Endothelial cell of umbilical vein (primary cell): ENCODE data around the gene ITPKB. TPM values are rescaled to one million over a fixed set of nuclear protein-coding genes. Genes with fewer than 3 reads are reported as not detected.
A peak's percentile ranks its signal among the peaks of the same experiment; 100 is the strongest.

Experiments used
- BruUV-seq: library from RNA; stranded (reverse); fragments of 400-500 nt; replicated peaks from 2 replicates; lab custom pipeline; 2021; lab: Mats Ljungman, UMichigan
- CTCF ChIA-PET: fragments of 300-600, 350-600 bp; sonication (Branson Sonifier 250); formaldehyde crosslinking; loops from one replicate; lab custom pipeline; 2021; ENCODE audit warnings: antibody characterized with exemption, inconsistent platforms; lab: Charles Lee
- POLR2A ChIA-PET: fragments of 300-600, 350-600 bp; sonication (Branson Sonifier 250); formaldehyde crosslinking; loops from one replicate; lab custom pipeline; 2021; ENCODE audit warnings: antibody characterized with exemption, inconsistent platforms; lab: Charles Lee
- DNase-seq: peaks from one replicate; pipeline ENCODE4 v3.0.0-alpha.2; 2011; ENCODE audit warnings: low read depth, low spot score
- FAIRE-seq: peaks from 2 replicates; lab custom pipeline; 2011; peaks lifted over from hg19 to GRCh38; lab: Jason Lieb, UNC
- H2AFZ ChIP-seq: 2 replicates; pipeline ENCODE4 v1.6.0; 2012; ENCODE audit warnings: low read depth, low read length, control low read depth, inconsistent platforms
- H3K27ac ChIP-seq: 2 replicates; pipeline ENCODE4 v1.5.1; 2011; ENCODE audit warnings: low read depth, mild to moderate bottlenecking, control low read depth, low read length, moderate library complexity; ENCODE audit not compliant: insufficient read depth
- H3K27me3 ChIP-seq, 2 experiments: 2 replicates each; pipeline versions ENCODE4 v1.6.0 to v1.6.1; 2011; ENCODE audit warnings: low read length in 2 of 2, mixed read lengths in 1 of 2; ENCODE audit not compliant: control insufficient read depth in 2 of 2, insufficient read depth in 2 of 2
- H3K36me3 ChIP-seq, 2 experiments: 2 replicates in 1 of 2; 3 replicates in 1 of 2; pipeline ENCODE4 v1.5.1; 2011; ENCODE audit warnings: low read length in 2 of 2, mild to moderate bottlenecking in 1 of 2, moderate library complexity in 1 of 2; ENCODE audit not compliant: control insufficient read depth in 2 of 2, insufficient read depth in 2 of 2; ENCODE audit errors: extremely low read depth in 1 of 2
- H3K4me1 ChIP-seq: 3 replicates; pipeline ENCODE4 v1.5.1; 2011; ENCODE audit warnings: mild to moderate bottlenecking, low read length; ENCODE audit not compliant: control insufficient read depth, insufficient read depth; ENCODE audit errors: extremely low read depth
- H3K4me2 ChIP-seq: 2 replicates; pipeline ENCODE4 v1.6.1; 2011; ENCODE audit warnings: low read length, control low read depth, mixed read lengths; ENCODE audit not compliant: insufficient read depth
- H3K4me3 ChIP-seq, 3 experiments: fragments of 200-600 bp in 1 of 3; sonication (generic), shearing (Covaris generic) in 1 of 3; replicated peaks in 1 of 3; 2 replicates each; pipeline ENCODE4 v1.5.1; 2011 to 2016; ENCODE audit warnings: control low read depth in 3 of 3, low read length in 3 of 3, mild to moderate bottlenecking in 2 of 3, inconsistent platforms in 1 of 3, low read depth in 1 of 3, moderate library complexity in 1 of 3; ENCODE audit not compliant: insufficient read depth in 1 of 3
- H3K79me2 ChIP-seq: 2 replicates; pipeline ENCODE4 v1.6.0; 2012; ENCODE audit warnings: low read length, inconsistent platforms; ENCODE audit not compliant: control insufficient read depth, insufficient read depth
- H3K9ac ChIP-seq: replicated peaks from 2 replicates; pipeline ENCODE3; 2011; ENCODE audit warnings: low read length, control low read depth; ENCODE audit not compliant: insufficient read depth; ENCODE audit errors: extremely low read depth
- H3K9me1 ChIP-seq: replicated peaks from 3 replicates; pipeline ENCODE4 v1.6.0; 2011; ENCODE audit warnings: mild to moderate bottlenecking, low read length; ENCODE audit not compliant: control insufficient read depth, insufficient read depth; ENCODE audit errors: extremely low read depth
- H3K9me3 ChIP-seq: replicated peaks from 2 replicates; pipeline ENCODE4 v1.5.1; 2012; ENCODE audit warnings: low read length, inconsistent platforms; ENCODE audit not compliant: control insufficient read depth, insufficient read depth
- H4K20me1 ChIP-seq: replicated peaks from 2 replicates; pipeline ENCODE3; 2011; ENCODE audit warnings: mild to moderate bottlenecking, low read length; ENCODE audit not compliant: control insufficient read depth, insufficient read depth; ENCODE audit errors: extremely low read depth
- CTCF ChIP-seq, 2 donors: IDR thresholded peaks; 1 replicate in 1 of 2; 2 replicates in 1 of 2; pipeline ENCODE4 v1.5.1; 2011; ENCODE audit warnings: low read length in 2 of 2, mild to moderate bottlenecking in 2 of 2, moderate library complexity in 2 of 2, control low read depth in 1 of 2, inconsistent platforms in 1 of 2, low read depth in 1 of 2; ENCODE audit not compliant: insufficient read depth in 1 of 2; ENCODE audit errors: extremely low read depth in 1 of 2
- EZH2 ChIP-seq: IDR thresholded peaks from 2 replicates; pipeline ENCODE4 v1.6.1; 2012; ENCODE audit warnings: borderline replicate concordance, low read depth, mild to moderate bottlenecking, moderate library complexity, low read length, inconsistent platforms; ENCODE audit not compliant: severe bottlenecking
- FOS ChIP-seq: IDR thresholded peaks from 2 replicates; pipeline ENCODE4 v1.6.1; 2011; ENCODE audit warnings: mild to moderate bottlenecking, low read length, moderate library complexity, borderline replicate concordance; ENCODE audit not compliant: insufficient read depth
- GATA2 ChIP-seq: IDR thresholded peaks from 2 replicates; pipeline ENCODE4 v1.7.0; 2011; ENCODE audit warnings: low read depth, mild to moderate bottlenecking, moderate library complexity, mixed read lengths, low read length; ENCODE audit not compliant: insufficient read length, insufficient read depth
- JUN ChIP-seq: IDR thresholded peaks from 2 replicates; pipeline ENCODE4 v1.6.1; 2011; ENCODE audit warnings: borderline replicate concordance, low read depth; ENCODE audit not compliant: insufficient read length, insufficient read depth
- MAX ChIP-seq: IDR thresholded peaks from 2 replicates; pipeline ENCODE4 v1.6.1; 2011; ENCODE audit not compliant: insufficient read depth, insufficient read length
- MYC ChIP-seq: IDR thresholded peaks from one replicate; pipeline ENCODE4 v1.6.1; 2011; ENCODE audit warnings: mild to moderate bottlenecking, low read depth, low read length
- POLR2A ChIP-seq: IDR thresholded peaks from 2 replicates; pipeline ENCODE4 v1.6.1; 2012; ENCODE audit warnings: low read depth, mild to moderate bottlenecking, control low read depth, low read length
- POLR2AphosphoS5 ChIP-seq: IDR thresholded peaks from 2 replicates; pipeline ENCODE4 v1.6.1; 2012; ENCODE audit warnings: low read depth, mild to moderate bottlenecking, control low read depth, low read length, moderate library complexity; ENCODE audit not compliant: insufficient read depth
- dilution Hi-C: fragments of 300-500 bp; cut with MboI; formaldehyde crosslinking; loops from one replicate; pipeline ENCODE4 v1.15.0; 2019; ENCODE audit warnings: low sequenced_read_pairs; ENCODE audit not compliant: extremely low pct_ligation_motif_present
- intact Hi-C: fragments of 100-400 bp; cut with micrococcal nuclease; formaldehyde crosslinking; loops from one replicate; pipeline ENCODE4 v1.10.0; 2022
- polyA plus RNA-seq, 4 experiments: library from polyadenylated mRNA; depleted of rRNA in 3 of 4; stranded (reverse) in 3 of 4; unstranded in 1 of 4; fragments of >200 nt; gene quantifications; 2 replicates each; pipeline versions ENCODE4 v1.2.1 to v1.2.3, GENCODE V29; 2011 to 2012; ENCODE audit warnings: missing spikeins in 1 of 4
- total RNA-seq: library from RNA; stranded (reverse); gene quantifications from 2 replicates; pipeline ENCODE4 v1.2.3, GENCODE V29; 2021

Gene ITPKB
- total and polyA plus RNA-seq, 2 donors (not counting 3 experiments of a cell fraction or from before 2014, with no cell fraction given), result 7.7 to 34.8 TPM

- dilution Hi-C loops, result no loop called here
- Histone ChIP-seq H3K36me3 (no peaks in the 10 kb centered on the region), H3K4me1 (no peaks in the 10 kb centered on the region), H3K79me2 (no peaks in the 10 kb centered on the region), H4K20me1 (no peaks in the 10 kb centered on the region), H3K9me1 (no peaks in the 10 kb centered on the region), H3K9ac (no peak overlapping the region), H2AFZ (no peak overlapping the region), H3K4me2 (no peak overlapping the region), H3K27ac (no peak overlapping the region), H3K27me3 (no peaks in the 10 kb centered on the region), H3K9me3 (no peaks in the 10 kb centered on the region), H3K4me3 (no peak overlapping the region)
- ChIA-PET POLR2A (no interaction called here), CTCF (no interaction called here)
- no peak for TF ChIP-seq JUN
- no peak for TF ChIP-seq POLR2A
- TF ChIP-seq POLR2AphosphoS5, result no peak
- TF ChIP-seq EZH2, result no peak
- TF ChIP-seq MYC, result no peak
- no peak for TF ChIP-seq CTCF (IDR thresholded peaks at IDR 0.05; ENCODE audit: extremely low read depth in 1 of 2, insufficient read depth in 1 of 2, low read depth in 1 of 2, low read length in 2 of 2)
- no peak for TF ChIP-seq FOS
- TF ChIP-seq MAX, result no peak
- no peak for TF ChIP-seq GATA2
- FAIRE-seq (no peak), DNase-seq (peak; percentile 18)
- BruUV-seq, result no TSS peak
- intact Hi-C loops, result no loop called here
Measured at GRCh38 chr1:226584164-226584563, 154.9 kb downstream of the ITPKB start.
